Measurements from ENCODE around the gene ETAA1. TPM values are rescaled to one million over a fixed set of nuclear protein-coding genes. Genes with fewer than 3 reads are reported as not detected.

The ETAA1 gene
- total RNA-seq, 8 experiments from 2014 or later = 9.8 to 22.7 (median 13.6) TPM

DNA sequence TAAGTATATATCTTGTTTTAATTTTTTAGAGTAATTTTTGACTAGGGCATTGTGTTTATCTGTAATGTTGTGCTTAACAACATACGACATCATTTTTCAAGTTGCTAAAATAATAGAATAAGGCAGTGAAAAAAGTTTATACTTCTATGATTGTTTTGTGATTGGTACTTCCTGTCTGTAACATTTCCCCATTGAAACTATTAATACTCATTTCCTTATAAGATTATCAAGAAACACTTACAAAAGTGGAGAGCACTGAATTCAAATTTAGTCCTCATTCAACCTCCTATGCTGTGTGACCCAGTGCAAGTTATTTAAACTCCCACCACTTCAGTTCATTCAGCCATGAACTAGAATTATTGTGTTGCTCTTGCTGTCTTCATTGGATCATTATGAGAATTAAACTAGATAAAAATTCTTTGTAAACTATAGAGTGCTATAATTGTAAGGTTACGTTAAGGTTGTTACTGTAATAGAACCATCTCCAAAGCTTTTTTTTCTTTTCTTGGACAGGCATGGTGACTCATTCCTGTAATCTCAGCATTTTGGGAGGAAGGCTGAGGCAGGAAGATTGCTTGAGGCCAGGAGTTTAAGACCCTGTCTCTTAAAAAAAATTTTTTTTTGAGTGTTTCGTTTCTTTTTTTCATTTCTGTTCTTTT is 2.8 kb downstream of the ETAA1 start:
- no peak overlapping the region for H3K4me3 ChIP-seq
- H3K4me1 ChIP-seq (replicated peaks in 1 of 2) = peaks cover 7 to 9% of the 10 kb centered on the region in 2 donors
- in situ Hi-C loops (cut with MboI; ENCODE audit: low pct_unique_long_range_greater_than_20kb in 2 of 9, low sequenced_read_pairs in 9 of 9, unreplicated experiment in 9 of 9) = no loop called here
- no peak for ATAC-seq (replicated peaks in 6 of 8)
- 34 to 100% (median 59%) methylated on average over 1 to 3 of the region's 3 CpGs for WGBS, 10 experiments
- no peak overlapping the region for H3K27ac ChIP-seq

DNA sequence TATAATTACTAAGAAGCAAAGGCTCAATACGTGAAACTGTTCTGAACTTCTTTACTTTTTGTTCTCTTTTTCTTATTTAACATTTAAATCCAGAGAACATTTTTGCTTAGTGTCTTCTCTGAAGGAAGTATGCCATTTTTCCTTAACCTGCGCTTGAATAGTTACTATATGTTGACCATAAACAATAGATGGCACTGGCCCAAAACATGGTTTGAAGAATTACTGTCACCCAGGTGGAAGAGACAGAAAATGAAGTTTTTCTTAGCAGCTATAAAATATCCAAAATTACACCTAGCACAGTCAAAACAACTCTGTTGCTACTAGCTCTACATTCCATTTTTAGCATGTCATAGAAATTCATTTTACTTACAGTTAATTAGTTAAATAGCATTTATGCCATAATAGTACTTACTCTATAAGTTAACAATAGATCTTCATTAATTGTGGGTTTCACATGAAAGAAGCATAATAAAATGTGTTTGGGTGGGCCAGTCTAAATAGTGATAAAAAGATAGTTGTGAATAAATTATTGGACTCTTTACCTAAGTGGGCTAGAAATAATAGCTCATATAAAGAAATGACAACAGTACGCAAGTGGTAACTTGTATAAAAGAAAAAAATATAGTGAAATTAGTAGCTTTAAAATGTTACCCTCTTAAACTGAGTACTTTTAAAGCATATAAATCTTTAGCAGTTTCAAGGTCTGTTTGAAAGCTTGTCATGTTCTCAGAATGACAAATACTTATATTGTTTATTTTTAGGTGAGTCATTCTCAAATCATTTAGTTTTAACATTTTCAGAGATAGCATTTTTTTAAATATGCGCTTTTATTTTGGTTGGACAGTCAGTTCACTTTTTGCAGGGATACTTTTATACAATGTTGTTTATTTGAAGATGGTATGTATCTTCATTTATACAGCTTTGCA is 3.7 kb downstream of the ETAA1 start:
- 58 to 100% (median 90%) methylated on average over 2 to 4 of the region's 4 CpGs for WGBS, 10 experiments

DNA sequence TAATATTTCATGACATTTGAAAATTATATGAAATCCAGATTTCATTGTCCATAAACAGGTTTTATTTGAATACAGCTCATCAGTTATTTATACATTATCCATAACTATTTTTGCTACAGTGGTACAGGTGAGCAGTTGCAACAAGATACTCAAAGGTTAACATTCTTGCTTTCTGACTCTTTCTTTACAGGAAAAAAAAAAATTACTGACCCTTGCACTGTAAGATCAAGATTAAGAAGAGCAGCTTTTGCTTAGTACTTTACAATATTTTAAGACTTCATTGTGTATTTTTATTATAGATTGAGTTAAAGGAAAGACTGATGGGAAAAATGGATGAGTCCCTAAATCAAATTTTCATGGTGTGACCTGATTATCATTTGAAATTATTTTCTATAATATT is 11.2 kb downstream of the ETAA1 start:
- no peak for ATAC-seq (replicated peaks in 6 of 8)
- no peaks in the 10 kb centered on the region for H3K4me1 ChIP-seq (replicated peaks in 1 of 2)
- H3K4me3 ChIP-seq = no peak overlapping the region
- in situ Hi-C loops (cut with MboI; ENCODE audit: low pct_unique_long_range_greater_than_20kb in 2 of 9, low sequenced_read_pairs in 9 of 9, unreplicated experiment in 9 of 9) = no loop called here
- no peak overlapping the region for H3K27ac ChIP-seq

More for the DNA sequence above, 3.7 kb downstream of the ETAA1 start:
- H3K27ac ChIP-seq = no peak overlapping the region
- in situ Hi-C loops (cut with MboI; ENCODE audit: low pct_unique_long_range_greater_than_20kb in 2 of 9, low sequenced_read_pairs in 9 of 9, unreplicated experiment in 9 of 9) = no loop called here
- peaks cover 7 to 9% of the 10 kb centered on the region in 2 donors for H3K4me1 ChIP-seq (replicated peaks in 1 of 2)
- no peak for ATAC-seq (replicated peaks in 6 of 8)
- no peak overlapping the region for H3K4me3 ChIP-seq

DNA sequence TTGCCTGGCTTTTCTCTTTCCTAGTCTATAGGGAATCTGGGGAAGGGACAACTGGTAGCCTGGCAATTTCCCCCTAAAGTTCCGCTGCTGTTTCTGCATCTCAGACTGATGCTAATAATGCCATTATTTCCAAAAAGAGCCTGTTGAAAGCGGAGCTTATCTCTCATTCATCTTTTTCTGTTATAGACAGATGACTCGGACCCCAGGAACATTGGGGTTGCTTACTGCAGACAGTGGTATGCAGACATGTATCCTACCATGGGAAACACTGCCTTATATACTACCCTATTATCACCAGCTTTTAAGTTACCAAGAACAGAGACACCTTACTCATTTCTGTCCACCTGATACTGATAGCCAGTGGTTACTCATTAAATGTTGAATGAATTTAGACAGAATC is 15.3 kb downstream of the ETAA1 start:
- no peak overlapping the region for H3K27ac ChIP-seq
- ATAC-seq (replicated peaks in 6 of 8) = no peak
- 67 to 100% (median 100%) methylated on average over 1 to 3 of the region's 3 CpGs; no CpG with 5 or more reads in 1 of the 10 experiments for WGBS, 10 experiments
- H3K4me3 ChIP-seq = no peak overlapping the region
- in situ Hi-C loops (cut with MboI; ENCODE audit: low pct_unique_long_range_greater_than_20kb in 2 of 9, low sequenced_read_pairs in 9 of 9, unreplicated experiment in 9 of 9) = no loop called here
- no peaks in the 10 kb centered on the region for H3K4me1 ChIP-seq (replicated peaks in 1 of 2)

DNA sequence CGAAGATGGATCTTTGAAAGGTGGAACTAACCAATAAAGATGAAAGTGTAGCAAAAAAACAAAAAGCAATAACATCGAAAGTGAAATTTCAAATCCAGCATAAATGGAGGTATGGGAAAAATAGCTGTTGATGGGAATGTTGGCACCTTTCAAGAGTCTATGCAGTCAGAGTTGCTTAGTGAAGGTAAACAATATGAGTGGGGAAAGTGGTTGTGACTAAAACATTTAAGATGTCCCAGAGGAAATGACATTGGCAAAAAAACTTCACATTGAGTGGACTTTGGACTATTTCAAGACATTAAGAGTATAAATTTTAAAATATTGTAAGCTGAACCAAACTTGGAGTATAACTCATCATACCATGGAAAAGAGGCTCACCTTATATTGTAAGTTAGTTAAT is 17.7 kb downstream of the ETAA1 start:
- in situ Hi-C loops (cut with MboI; ENCODE audit: low pct_unique_long_range_greater_than_20kb in 2 of 9, low sequenced_read_pairs in 9 of 9, unreplicated experiment in 9 of 9) = no loop called here
- H3K27ac ChIP-seq = no peak overlapping the region
- 57 to 100% (median 89%) methylated on average over 1 to 2 of the region's 2 CpGs for WGBS, 10 experiments
- no peak overlapping the region for H3K4me3 ChIP-seq
- no peak for ATAC-seq (replicated peaks in 6 of 8)
- no peaks in the 10 kb centered on the region for H3K4me1 ChIP-seq (replicated peaks in 1 of 2)

DNA sequence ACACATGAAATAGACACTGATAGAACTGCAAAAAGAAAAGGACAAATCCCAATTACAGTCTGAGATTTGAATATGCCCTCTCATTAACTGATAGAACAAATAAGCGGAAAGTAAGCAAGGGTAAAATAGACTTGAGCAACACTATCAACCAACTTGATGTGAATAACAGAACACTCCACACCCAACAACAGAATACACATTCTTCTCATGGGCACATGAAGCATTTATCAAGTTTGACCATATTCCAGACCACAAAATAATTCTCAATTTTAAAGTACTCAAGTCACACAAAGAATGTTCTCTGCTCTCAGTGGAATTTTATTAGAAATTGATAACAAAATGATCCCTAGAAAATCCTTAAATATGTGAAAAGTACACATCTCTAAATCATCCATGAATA is 19.0 kb downstream of the ETAA1 start:
- ATAC-seq (replicated peaks in 6 of 8) = no peak
- no peak overlapping the region for H3K4me3 ChIP-seq
- in situ Hi-C loops (cut with MboI; ENCODE audit: low pct_unique_long_range_greater_than_20kb in 2 of 9, low sequenced_read_pairs in 9 of 9, unreplicated experiment in 9 of 9) = no loop called here
- no peaks in the 10 kb centered on the region for H3K4me1 ChIP-seq (replicated peaks in 1 of 2)
- WGBS, 10 experiments = 88 to 100% (median 100%) methylated on average over 1 of the region's 1 CpG; no CpG with 5 or more reads in 2 of the 10 experiments
- no peak overlapping the region for H3K27ac ChIP-seq

DNA sequence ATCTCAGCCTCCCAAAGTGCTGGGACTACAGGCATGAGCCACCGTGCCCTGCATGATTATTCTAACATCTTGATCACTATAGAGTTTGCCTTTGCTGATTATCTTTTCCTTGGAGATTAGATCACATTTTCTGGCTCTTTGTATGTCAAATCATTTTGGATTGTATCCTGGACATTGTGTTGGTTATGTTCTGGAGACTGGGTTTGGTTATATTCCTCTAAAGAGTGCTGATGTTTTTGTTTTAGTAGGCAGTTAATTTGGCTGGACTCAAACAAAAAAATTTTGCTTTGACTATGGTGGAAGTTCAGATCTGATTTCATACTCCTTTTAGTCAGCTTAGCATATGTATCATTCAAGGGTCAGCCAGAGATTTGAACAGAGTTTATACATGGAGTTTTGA is 26.4 kb downstream of the ETAA1 start:
- Histone ChIP-seq H3K4me1 (replicated peaks in 1 of 2) (no peaks in the 10 kb centered on the region), H3K4me3 (no peak overlapping the region), H3K27ac (no peak overlapping the region)
- no peak for ATAC-seq (replicated peaks in 6 of 8)
- in situ Hi-C loops (cut with MboI; ENCODE audit: low pct_unique_long_range_greater_than_20kb in 2 of 9, low sequenced_read_pairs in 9 of 9, unreplicated experiment in 9 of 9) = no loop called here
- 100% methylated on average over 1 of the region's 1 CpG; no CpG with 5 or more reads in 6 of the 10 experiments for WGBS, 10 experiments

DNA sequence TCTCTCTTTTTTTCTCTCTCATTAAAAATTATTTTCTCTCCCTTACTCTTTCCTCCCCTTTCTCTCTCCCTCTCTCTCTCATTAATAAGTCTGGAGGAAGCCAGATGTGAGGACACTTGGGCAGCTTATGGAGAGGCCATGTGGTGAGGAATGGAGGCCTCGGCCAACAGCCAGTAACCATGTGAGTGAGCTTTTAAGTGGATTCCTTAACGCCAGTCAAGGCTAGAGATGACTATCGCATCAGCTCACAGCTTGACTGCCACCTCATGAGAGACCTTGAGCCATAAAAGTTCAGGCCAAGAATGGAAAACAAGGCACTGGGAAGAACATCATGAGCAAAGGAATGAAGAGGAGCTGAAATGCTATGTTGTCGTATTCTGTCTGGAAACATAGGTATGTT is 39.1 kb downstream of the ETAA1 start:
- no peak for ATAC-seq (replicated peaks in 6 of 8)
- H3K27ac ChIP-seq = no peak overlapping the region
- H3K4me3 ChIP-seq = no peak overlapping the region
- 57 to 92% (median 80%) methylated on average over 1 to 4 of the region's 4 CpGs; no CpG with 5 or more reads in 1 of the 10 experiments for WGBS, 10 experiments
- in situ Hi-C loops (cut with MboI; ENCODE audit: low pct_unique_long_range_greater_than_20kb in 2 of 9, low sequenced_read_pairs in 9 of 9, unreplicated experiment in 9 of 9) = no loop called here
- peaks cover 0 to 2% of the 10 kb centered on the region in 2 donors for H3K4me1 ChIP-seq (replicated peaks in 1 of 2)

DNA sequence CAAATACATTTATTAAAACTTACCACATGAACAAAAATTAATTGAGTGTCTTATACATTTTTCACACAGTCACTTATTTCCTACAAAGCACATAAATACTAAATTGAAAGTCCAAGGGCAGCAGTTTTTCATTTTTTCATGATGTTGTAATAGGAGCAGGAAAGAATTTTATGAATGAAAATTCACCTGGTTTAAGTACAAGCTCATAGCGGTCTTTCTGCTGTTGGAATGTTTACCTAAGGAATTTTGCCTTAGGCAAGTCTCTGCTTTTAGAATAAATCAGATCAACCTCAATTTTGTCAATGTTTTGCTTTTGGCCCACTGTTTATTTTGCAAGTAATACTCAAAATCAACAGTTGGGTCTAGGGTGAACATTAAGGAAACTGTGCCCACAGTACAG is 40.0 kb downstream of the ETAA1 start:
- H3K4me3 ChIP-seq = no peak overlapping the region
- no peak for ATAC-seq (replicated peaks in 6 of 8)
- peaks cover 0 to 2% of the 10 kb centered on the region in 2 donors for H3K4me1 ChIP-seq (replicated peaks in 1 of 2)
- in situ Hi-C loops (cut with MboI; ENCODE audit: low pct_unique_long_range_greater_than_20kb in 2 of 9, low sequenced_read_pairs in 9 of 9, unreplicated experiment in 9 of 9) = no loop called here
- WGBS, 10 experiments = 10 to 100% (median 89%) methylated on average over 1 of the region's 1 CpG; no CpG with 5 or more reads in 1 of the 10 experiments
- H3K27ac ChIP-seq = no peak overlapping the region

DNA sequence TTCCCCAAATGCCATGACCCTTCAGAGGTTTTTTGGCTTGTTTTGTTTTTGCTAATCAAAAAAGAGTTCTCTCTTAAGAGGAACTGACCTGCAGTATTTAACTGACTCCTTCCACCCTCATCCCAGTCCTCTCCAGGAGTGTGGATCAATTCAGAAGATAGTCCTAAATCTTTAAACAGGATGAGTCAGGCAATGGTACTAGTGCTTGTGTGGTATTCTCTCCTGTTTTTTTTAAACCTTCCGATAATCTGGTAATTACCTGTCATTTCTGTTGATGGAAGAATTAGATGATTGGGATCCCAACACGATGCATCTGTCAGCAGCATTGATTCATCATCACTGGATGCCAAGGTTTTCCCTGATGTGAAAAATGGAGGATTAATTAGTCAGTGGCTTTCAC is 41.2 kb downstream of the ETAA1 start:
- WGBS, 10 experiments = 27 to 85% (median 63%) methylated on average over 1 to 2 of the region's 2 CpGs; no CpG with 5 or more reads in 3 of the 10 experiments
- Histone ChIP-seq H3K27ac (no peak overlapping the region), H3K4me1 (replicated peaks in 1 of 2) (peaks cover 0 to 2% of the 10 kb centered on the region in 2 donors), H3K4me3 (no peak overlapping the region)
- in situ Hi-C loops (cut with MboI; ENCODE audit: low pct_unique_long_range_greater_than_20kb in 2 of 9, low sequenced_read_pairs in 9 of 9, unreplicated experiment in 9 of 9) = no loop called here
- ATAC-seq (replicated peaks in 6 of 8) = peak in 4 of 8 experiments; percentile 15 to 86 (median 64)

DNA sequence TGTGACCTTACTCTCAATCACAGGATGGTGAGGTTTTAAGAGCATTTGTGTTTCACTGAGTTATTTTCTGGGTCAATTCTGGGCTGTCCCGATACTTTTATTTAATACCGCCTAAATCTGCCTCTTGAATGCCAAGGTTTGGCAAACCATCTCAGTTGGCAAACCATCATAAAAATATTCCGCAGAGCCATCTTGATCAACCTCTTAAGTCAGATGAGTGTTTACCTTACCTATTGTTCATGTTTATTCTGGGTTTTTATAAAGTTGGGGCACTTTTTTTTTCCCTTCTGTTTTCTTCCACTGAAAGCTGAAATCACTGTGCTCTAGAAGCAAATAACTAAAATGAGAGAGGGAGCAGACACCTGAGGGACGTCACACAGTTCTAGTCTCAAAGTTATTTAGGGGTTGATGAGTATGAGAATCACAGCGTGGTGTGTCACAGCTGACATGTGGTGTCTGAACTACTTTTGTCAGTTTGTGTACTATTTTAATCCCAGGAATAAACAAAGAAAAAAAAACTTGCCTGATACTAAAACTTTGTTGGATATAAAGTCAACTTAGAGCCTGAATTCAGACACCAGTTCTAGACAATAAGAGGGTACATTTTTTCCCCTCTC is 48.6 kb downstream of the ETAA1 start:
- WGBS, 10 experiments = 50 to 100% (median 90%) methylated on average over 2 to 5 of the region's 5 CpGs
- Histone ChIP-seq H3K27ac (no peak overlapping the region), H3K4me1 (replicated peaks in 1 of 2) (peaks cover 0 to 5% of the 10 kb centered on the region in 2 donors), H3K4me3 (no peak overlapping the region)
- ATAC-seq (replicated peaks in 6 of 8) = no peak
- in situ Hi-C loops (cut with MboI; ENCODE audit: low pct_unique_long_range_greater_than_20kb in 2 of 9, low sequenced_read_pairs in 9 of 9, unreplicated experiment in 9 of 9) = no loop called here

DNA sequence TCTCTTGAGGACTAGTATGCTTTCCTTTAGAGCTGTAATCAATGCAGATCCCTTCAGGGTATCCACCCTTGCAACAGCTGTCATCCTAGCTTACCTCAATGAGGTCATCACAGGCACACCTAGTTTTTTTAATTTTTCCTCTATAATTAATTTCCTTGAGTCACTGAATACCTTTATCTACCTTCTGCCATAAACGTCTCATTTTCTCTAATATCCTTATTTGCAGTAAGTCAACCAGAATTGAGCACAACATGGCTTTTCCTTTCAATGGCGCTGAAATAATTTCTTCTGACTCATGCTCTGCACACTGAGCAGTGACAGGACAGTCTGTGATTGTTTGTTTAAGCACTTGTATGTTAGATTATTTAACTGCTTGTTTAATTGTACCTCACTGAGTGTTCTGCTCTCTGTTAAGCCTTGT is 49.4 kb downstream of the ETAA1 start:
- peak in 7 of 8 experiments; percentile 37 to 96 (median 93) for ATAC-seq (replicated peaks in 6 of 8)
- 22 to 100% (median 73%) methylated on average over 1 to 2 of the region's 2 CpGs; no CpG with 5 or more reads in 2 of the 10 experiments for WGBS, 10 experiments
- Histone ChIP-seq H3K27ac (no peak overlapping the region), H3K4me1 (replicated peaks in 1 of 2) (peaks cover 0 to 5% of the 10 kb centered on the region in 2 donors), H3K4me3 (no peak overlapping the region)
- in situ Hi-C loops (cut with MboI; ENCODE audit: low pct_unique_long_range_greater_than_20kb in 2 of 9, low sequenced_read_pairs in 9 of 9, unreplicated experiment in 9 of 9) = no loop called here

DNA sequence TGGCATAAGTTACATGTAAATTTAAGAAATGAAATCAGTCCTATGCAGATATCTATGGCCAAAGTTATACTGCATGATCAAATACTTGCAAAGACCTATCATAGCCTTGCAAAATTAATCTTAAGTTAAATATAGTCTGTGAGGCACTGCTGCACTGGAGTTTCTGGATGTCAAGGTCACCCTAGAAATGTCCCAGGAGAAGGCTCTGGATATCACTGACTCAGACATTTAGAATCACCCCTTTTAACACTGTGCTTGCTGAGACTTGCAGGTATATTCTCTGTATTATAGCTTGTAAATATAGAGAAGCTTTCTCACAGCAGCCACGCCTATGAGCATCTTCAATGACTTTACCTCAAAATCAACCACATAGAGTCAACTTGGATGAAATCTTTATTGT is 51.5 kb downstream of the ETAA1 start:
- 100% methylated on average over 1 of the region's 1 CpG; no CpG with 5 or more reads in 9 of the 10 experiments for WGBS, 10 experiments
- Histone ChIP-seq H3K4me3 (no peak overlapping the region), H3K27ac (no peak overlapping the region), H3K4me1 (replicated peaks in 1 of 2) (peaks cover 0 to 5% of the 10 kb centered on the region in 2 donors)
- in situ Hi-C loops (cut with MboI; ENCODE audit: low pct_unique_long_range_greater_than_20kb in 2 of 9, low sequenced_read_pairs in 9 of 9, unreplicated experiment in 9 of 9) = no loop called here
- no peak for ATAC-seq (replicated peaks in 6 of 8)
